Inferior parietal cortex (tissue), 1 donor: Measurements from ENCODE around the gene ZNF506.
"Not testable (repeated sequence)": the region's sequence is repeated elsewhere in the genome, so short reads cannot be mapped to it uniquely, and the experiment has no call there.

Experiments
- DNase-seq: peaks from one replicate; pipeline ENCODE4 v3.0.0-alpha.2; 2016; ENCODE audit errors: extremely low spot score

ZNF506 gene

DNA sequence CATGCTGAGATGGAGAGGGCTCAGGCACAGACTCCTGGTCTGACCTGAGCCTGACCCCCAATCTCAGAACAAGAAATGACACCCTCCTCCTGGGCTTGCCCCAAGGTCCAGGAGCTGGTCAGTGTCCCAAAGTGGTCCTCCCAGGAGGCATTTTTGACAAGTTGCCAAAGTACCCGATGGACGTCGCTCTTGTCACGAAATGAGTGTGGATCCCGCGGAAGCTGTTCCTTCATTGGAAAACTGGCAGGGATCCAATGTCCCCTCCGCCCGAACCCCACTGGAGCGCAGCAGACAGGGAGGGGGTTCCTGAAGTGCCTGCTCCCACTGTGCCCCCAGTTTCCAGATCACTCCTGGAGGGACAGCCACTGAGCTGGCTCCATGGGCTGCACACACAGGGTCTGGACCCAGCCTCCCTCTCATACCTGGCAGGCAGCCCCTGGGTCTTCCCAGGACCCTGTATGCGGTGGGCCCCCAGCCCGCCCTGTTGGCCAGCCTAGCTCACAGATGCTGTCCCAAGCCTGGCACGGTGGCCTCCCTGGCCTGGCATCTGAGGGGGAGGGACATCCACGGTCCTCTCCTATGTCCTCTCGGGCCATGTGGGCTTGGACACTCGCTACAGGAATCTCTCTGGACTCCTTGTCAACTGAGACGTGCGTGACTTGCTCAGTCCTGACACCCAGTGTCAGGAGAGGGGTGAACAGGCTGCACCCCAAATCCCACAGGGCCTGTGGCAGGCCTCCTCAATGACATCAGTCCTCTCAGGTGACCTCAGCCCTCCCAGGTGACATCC is 75.9 kb downstream of the ZNF506 start:
- DNase-seq = no peak

DNA sequence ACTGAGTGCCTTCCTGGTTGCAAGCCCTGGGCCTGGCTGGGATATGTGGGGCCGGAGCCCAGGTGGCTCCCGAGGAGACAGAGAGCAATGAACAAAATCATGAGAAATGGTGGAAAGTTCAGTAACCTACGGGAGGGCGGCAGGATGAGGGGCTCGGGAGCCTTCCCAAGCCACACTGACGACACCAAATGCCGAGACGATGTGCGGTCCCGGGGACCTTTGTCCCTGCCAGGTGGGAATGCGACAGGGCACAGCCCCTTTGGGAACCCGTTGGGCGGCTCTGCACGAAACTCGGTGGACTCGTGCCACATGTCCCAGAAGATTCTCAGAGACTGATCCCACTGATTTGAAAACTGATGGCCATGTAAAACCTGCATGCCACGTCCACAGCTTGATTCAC is 76.9 kb downstream of the ZNF506 start:
- DNase-seq = no peak

DNA sequence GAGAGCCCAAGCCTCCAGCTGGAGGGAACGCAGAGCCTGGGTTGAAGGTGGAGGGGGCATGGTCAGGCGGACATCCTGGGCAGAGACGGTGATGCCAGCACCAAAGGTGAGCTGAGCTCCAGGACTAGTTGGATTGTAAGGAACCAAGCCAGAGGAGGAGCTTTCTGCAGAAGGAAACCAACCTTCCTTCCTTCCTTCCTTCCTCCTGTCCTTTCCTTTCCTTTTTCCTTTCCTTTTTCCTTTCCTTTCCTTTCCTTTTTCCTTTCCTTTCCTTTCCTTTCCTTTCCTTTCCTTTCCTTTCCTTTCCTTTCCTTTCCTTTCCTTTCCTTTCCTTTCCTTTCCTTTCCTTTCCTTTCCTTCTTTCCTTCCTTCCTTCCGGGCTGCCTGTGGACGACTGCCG is 77.6 kb downstream of the ZNF506 start:
- not testable (repeated sequence) for DNase-seq

GRCh38 chr19:19743176-19743575 is 78.4 kb downstream of the ZNF506 start:
- DNase-seq = no peak

GRCh38 chr19:19742773-19743172 is 78.8 kb downstream of the ZNF506 start:
- DNase-seq = no peak
